B cell (primary cell): ENCODE measurements around the gene PIN4.

ENCODE experiments used
- EZH2 ChIP-seq: IDR thresholded peaks from 2 replicates; pipeline ENCODE4 v1.6.1; 2012; ENCODE audit warnings: borderline replicate concordance, low read depth, mild to moderate bottlenecking, moderate library complexity, low read length; ENCODE audit not compliant: insufficient read depth, poor library complexity, severe bottlenecking
- TF ChIP-seq, protein P1 (sequence below): fragments of 200-600 bp; IDR thresholded peaks from one replicate; pipeline ENCODE4 v1.8.0; 2022; ENCODE audit warnings: antibody characterized with exemption, mild to moderate bottlenecking

DNA sequence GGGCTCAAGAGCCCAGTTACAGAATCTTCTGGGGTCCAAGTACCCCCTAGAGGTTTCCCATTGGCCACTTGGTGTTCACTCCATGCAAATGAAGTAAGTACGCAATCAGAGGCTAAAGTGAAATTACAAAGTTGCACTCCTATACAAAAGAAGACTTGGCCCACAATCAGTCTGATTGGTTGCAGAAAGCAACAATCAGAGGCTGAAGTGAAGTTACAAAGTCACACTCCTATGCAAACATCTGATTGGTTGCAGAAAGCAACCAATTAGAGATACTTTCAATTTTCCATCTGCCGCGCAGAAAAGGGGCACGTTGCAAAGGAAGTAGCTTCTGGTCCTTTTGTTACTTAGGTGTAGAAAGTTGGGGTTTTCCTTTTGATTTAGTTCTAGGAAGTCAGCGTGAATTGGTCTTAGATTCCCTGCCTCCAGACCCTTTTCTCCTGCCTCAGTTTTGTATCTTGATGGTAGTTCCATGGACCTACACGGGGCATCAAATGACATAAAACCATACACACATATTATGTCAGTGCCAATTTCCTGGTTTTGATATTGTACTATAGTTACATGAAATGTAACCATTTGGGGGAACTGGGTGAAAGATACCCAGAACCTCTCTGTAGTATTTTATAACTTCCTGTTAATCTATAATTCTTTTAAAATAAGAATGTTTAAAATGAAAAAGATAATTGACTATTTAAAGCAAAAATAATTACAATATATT lies 12.4 kb upstream of the PIN4 start:
- TF ChIP-seq, protein P1, sequence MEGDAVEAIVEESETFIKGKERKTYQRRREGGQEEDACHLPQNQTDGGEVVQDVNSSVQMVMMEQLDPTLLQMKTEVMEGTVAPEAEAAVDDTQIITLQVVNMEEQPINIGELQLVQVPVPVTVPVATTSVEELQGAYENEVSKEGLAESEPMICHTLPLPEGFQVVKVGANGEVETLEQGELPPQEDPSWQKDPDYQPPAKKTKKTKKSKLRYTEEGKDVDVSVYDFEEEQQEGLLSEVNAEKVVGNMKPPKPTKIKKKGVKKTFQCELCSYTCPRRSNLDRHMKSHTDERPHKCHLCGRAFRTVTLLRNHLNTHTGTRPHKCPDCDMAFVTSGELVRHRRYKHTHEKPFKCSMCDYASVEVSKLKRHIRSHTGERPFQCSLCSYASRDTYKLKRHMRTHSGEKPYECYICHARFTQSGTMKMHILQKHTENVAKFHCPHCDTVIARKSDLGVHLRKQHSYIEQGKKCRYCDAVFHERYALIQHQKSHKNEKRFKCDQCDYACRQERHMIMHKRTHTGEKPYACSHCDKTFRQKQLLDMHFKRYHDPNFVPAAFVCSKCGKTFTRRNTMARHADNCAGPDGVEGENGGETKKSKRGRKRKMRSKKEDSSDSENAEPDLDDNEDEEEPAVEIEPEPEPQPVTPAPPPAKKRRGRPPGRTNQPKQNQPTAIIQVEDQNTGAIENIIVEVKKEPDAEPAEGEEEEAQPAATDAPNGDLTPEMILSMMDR, result no peak
- TF ChIP-seq EZH2, result no peak
